GM23248 (cell line): Measurements from ENCODE around the gene MYLK. TPM values are rescaled to one million over a fixed set of nuclear protein-coding genes. Genes with fewer than 3 reads are reported as not detected.
A peak's percentile ranks its signal among the peaks of the same experiment; 100 is the strongest.

Source experiments
- DNase-seq: peaks from one replicate; pipeline ENCODE4 v3.0.0-alpha.2; 2015
- H2AFZ ChIP-seq: fragments of 200-600 bp; sonication (generic); 2 replicates; pipeline ENCODE4 v1.6.1; 2016; ENCODE audit warnings: antibody characterized with exemption
- H3F3A ChIP-seq: fragments of 200-600 bp; sonication (generic); 2 replicates; pipeline ENCODE4 v1.6.1; 2016; ENCODE audit warnings: mild to moderate bottlenecking, antibody characterized with exemption, mixed run types; ENCODE audit not compliant: insufficient read depth
- H3K27ac ChIP-seq: fragments of 200-600 bp; sonication (generic); 2 replicates; pipeline ENCODE4 v1.5.1; 2016; ENCODE audit warnings: mild to moderate bottlenecking
- H3K27me3 ChIP-seq: fragments of 200-600 bp; sonication (generic); replicated peaks from 2 replicates; pipeline ENCODE4 v1.6.1; 2016; ENCODE audit warnings: mild to moderate bottlenecking; ENCODE audit not compliant: insufficient read depth
- H3K36me3 ChIP-seq: fragments of 200-600 bp; sonication (generic); 2 replicates; pipeline ENCODE4 v1.6.1; 2016; ENCODE audit warnings: low read depth, mild to moderate bottlenecking
- H3K4me1 ChIP-seq: fragments of 200-600 bp; sonication (generic); 2 replicates; pipeline ENCODE4 v1.6.1; 2016; ENCODE audit warnings: mild to moderate bottlenecking; ENCODE audit not compliant: insufficient read depth
- H3K4me2 ChIP-seq: fragments of 200-600 bp; sonication (generic); one replicate; pipeline ENCODE4 v1.6.1; 2016; ENCODE audit warnings: mild to moderate bottlenecking; ENCODE audit not compliant: unreplicated experiment
- H3K4me3 ChIP-seq: fragments of 200-600 bp; sonication (generic); 2 replicates; pipeline ENCODE4 v1.5.1; 2016; ENCODE audit warnings: mild to moderate bottlenecking
- H3K79me2 ChIP-seq: fragments of 200-600 bp; sonication (generic); 2 replicates; pipeline ENCODE4 v1.6.1; 2016; ENCODE audit warnings: mild to moderate bottlenecking; ENCODE audit not compliant: insufficient read depth
- H3K9ac ChIP-seq: fragments of 200-600 bp; sonication (generic); 2 replicates; pipeline ENCODE4 v1.6.1; 2016; ENCODE audit warnings: mild to moderate bottlenecking
- H3K9me2 ChIP-seq: fragments of 200-600 bp; sonication (generic); 2 replicates; pipeline ENCODE4 v1.6.1; 2016; ENCODE audit warnings: mixed run types, mild to moderate bottlenecking, moderate library complexity; ENCODE audit not compliant: insufficient read depth
- H3K9me3 ChIP-seq: fragments of 200-600 bp; sonication (generic); one replicate; pipeline ENCODE4 v1.6.1; 2017; ENCODE audit warnings: low read depth
- H4K20me1 ChIP-seq: fragments of 200-600 bp; sonication (generic); 2 replicates; pipeline ENCODE4 v1.6.0; 2016; ENCODE audit not compliant: insufficient read depth
- EZH2 ChIP-seq: fragments of 200-600 bp; sonication (generic); IDR thresholded peaks from 2 replicates; pipeline ENCODE4 v1.6.1; 2018; ENCODE audit warnings: antibody characterized with exemption, mild to moderate bottlenecking; ENCODE audit not compliant: insufficient read depth, poor library complexity, severe bottlenecking
- EZH2phosphoT487 ChIP-seq: fragments of 200-600 bp; sonication (generic); IDR thresholded peaks from 2 replicates; pipeline ENCODE4 v1.6.1; 2018; ENCODE audit warnings: antibody characterized with exemption, moderate library complexity, mild to moderate bottlenecking, low read depth; ENCODE audit not compliant: insufficient read depth
- WGBS, 2 experiments: methylation state at CpG; one replicate each; pipeline ENCODE4 v1.1.6; 2015 to 2017; ENCODE audit warnings: low lambda C conversion rate in 2 of 2, low coverage in 1 of 2; ENCODE audit errors: missing lambda C conversion rate in 2 of 2; 5-methylcytosine and 5-hydroxymethylcytosine counted together
- in situ Hi-C: fragments of 300-500 bp; cut with MboI; formaldehyde crosslinking; loops from 2 replicates; pipeline ENCODE4 v1.15.0; 2020
- polyA plus RNA-seq: library from polyadenylated mRNA; unstranded; fragments of >200 nt; fragmentation: Nextera tagmentation; extraction: Ambion mirVana; gene quantifications from 2 replicates; pipeline ENCODE4 v1.2.1, GENCODE V29; 2016
- total RNA-seq: library from RNA; depleted of rRNA; stranded (reverse); fragments of >200 nt; shearing (Covaris generic); gene quantifications from 2 replicates; pipeline ENCODE4 v1.2.3, GENCODE V29; 2014

Gene MYLK
- total and polyA plus RNA-seq, 2 experiments from 2014 or later, result 110 to 174 TPM

GRCh38 chr3:123657568-123657967 lies 226.6 kb downstream of the MYLK start:
- H3K4me2 ChIP-seq, result peak overlapping the region; percentile 31
- WGBS, 2 experiments, result 60% methylated on average over 6 of the region's 6 CpGs
- no peak overlapping the region for H3K9ac ChIP-seq
- H3K4me1 ChIP-seq, result peaks cover 58% of the 10 kb centered on the region
- TF ChIP-seq EZH2, result no peak
- TF ChIP-seq EZH2phosphoT487, result no peak
- H3K9me3 ChIP-seq, result no peaks in the 10 kb centered on the region
- H2AFZ ChIP-seq, result no peak overlapping the region
- no peaks in the 10 kb centered on the region for H4K20me1 ChIP-seq
- no peak overlapping the region for H3K4me3 ChIP-seq
- in situ Hi-C loops, result no loop called here
- H3F3A ChIP-seq, result peaks cover 69% of the 10 kb centered on the region
- peaks cover 35% of the 10 kb centered on the region; the same call in 1 of the 2 replicates for H3K36me3 ChIP-seq
- no peaks in the 10 kb centered on the region for H3K79me2 ChIP-seq
- H3K9me2 ChIP-seq, result no peaks in the 10 kb centered on the region
- no peaks in the 10 kb centered on the region for H3K27me3 ChIP-seq
- H3K27ac ChIP-seq, result peak overlapping the region; percentile 41
- DNase-seq, result peak; percentile 41

GRCh38 chr3:123657111-123657510 lies 227.0 kb downstream of the MYLK start:
- Histone ChIP-seq H3K27ac (no peak overlapping the region), H3K36me3 (peaks cover 31% of the 10 kb centered on the region; the same call in 1 of the 2 replicates), H3K4me1 (peaks cover 63% of the 10 kb centered on the region), H4K20me1 (no peaks in the 10 kb centered on the region), H2AFZ (no peak overlapping the region), H3K79me2 (no peaks in the 10 kb centered on the region), H3K27me3 (no peaks in the 10 kb centered on the region), H3F3A (peaks cover 67% of the 10 kb centered on the region), H3K4me2 (no peak overlapping the region), H3K4me3 (no peak overlapping the region), H3K9me2 (no peaks in the 10 kb centered on the region), H3K9ac (no peak overlapping the region), H3K9me3 (no peaks in the 10 kb centered on the region)
- no peak for TF ChIP-seq EZH2
- no peak for TF ChIP-seq EZH2phosphoT487
- in situ Hi-C loops, result no loop called here
- no peak for DNase-seq
- 95 to 97% methylated on average over 10 of the region's 10 CpGs for WGBS, 2 experiments

DNA sequence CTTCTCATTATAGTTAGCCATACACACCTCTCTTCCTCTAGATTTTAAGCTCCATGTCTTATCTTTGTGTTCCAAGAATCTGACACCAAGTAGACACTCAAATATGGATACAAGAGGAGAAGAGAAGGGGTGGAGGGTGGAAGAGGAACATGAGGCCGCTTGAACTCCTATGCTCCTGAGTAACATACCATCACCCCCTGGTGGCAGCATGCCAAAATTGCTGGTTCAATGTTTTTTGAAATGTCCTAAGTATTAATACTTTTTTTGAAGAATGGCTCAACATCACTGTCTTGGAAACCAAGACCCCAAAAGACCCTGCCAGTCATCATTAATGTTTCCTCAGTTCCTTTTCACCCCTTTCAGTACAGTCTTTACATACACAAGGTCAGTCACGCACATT lies 227.4 kb downstream of the MYLK start:
- Histone ChIP-seq H3K27me3 (no peaks in the 10 kb centered on the region), H3K9ac (no peak overlapping the region), H3K36me3 (peaks cover 30% of the 10 kb centered on the region; the same call in 1 of the 2 replicates), H3K4me3 (no peak overlapping the region), H2AFZ (no peak overlapping the region), H3K27ac (no peak overlapping the region), H4K20me1 (no peaks in the 10 kb centered on the region), H3F3A (peaks cover 65% of the 10 kb centered on the region), H3K9me2 (no peaks in the 10 kb centered on the region), H3K79me2 (no peaks in the 10 kb centered on the region), H3K9me3 (no peaks in the 10 kb centered on the region), H3K4me2 (no peak overlapping the region), H3K4me1 (peaks cover 62% of the 10 kb centered on the region)
- TF ChIP-seq EZH2, result no peak
- no peak for TF ChIP-seq EZH2phosphoT487
- WGBS, 2 experiments, result 97 to 98% methylated on average over 2 of the region's 2 CpGs
- no peak for DNase-seq
- in situ Hi-C loops, result no loop called here

- no peaks in the 10 kb centered on the region for H3K27me3 ChIP-seq
- H3K36me3 ChIP-seq, result peaks cover 30% of the 10 kb centered on the region; the same call in 1 of the 2 replicates
- no peak overlapping the region for H3K4me2 ChIP-seq
- no peak overlapping the region for H3K27ac ChIP-seq
- no peaks in the 10 kb centered on the region for H4K20me1 ChIP-seq
- no peak overlapping the region for H2AFZ ChIP-seq
- H3K9ac ChIP-seq, result no peak overlapping the region
- WGBS, 2 experiments, result 98 to 100% methylated on average over 3 of the region's 3 CpGs
- no peak for TF ChIP-seq EZH2phosphoT487
- no peak for TF ChIP-seq EZH2
- H3K79me2 ChIP-seq, result no peaks in the 10 kb centered on the region
- no peaks in the 10 kb centered on the region for H3K9me3 ChIP-seq
- peaks cover 58% of the 10 kb centered on the region for H3K4me1 ChIP-seq
- in situ Hi-C loops, result no loop called here
- H3F3A ChIP-seq, result peaks cover 61% of the 10 kb centered on the region
- no peak overlapping the region for H3K4me3 ChIP-seq
- no peak for DNase-seq
- no peaks in the 10 kb centered on the region for H3K9me2 ChIP-seq
Observed at GRCh38 chr3:123656274-123656673, 227.9 kb downstream of the MYLK start.

DNA sequence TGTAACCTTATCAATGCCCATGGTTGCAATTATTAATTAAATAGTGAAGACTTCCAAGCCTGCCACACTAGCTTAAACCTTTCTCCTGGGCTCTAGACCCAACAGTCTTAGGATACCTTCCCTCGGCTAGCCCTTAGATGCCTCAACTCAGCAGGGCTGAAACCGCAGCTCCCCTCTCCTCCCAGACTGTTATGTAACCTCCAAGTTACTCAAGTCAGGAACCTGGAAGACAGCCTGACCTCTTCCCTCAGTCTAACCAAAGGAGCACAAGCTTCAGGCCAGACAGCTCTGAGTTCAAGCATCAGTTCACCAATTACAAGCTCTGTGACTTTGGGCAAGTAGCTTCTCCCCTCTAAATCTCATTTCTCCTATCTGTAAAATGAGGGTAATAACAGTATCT lies 228.7 kb downstream of the MYLK start:
- no peak overlapping the region for H3K27ac ChIP-seq
- no peak overlapping the region for H3K9ac ChIP-seq
- no peak overlapping the region for H3K4me2 ChIP-seq
- 95 to 97% methylated on average over 2 of the region's 2 CpGs for WGBS, 2 experiments
- H3K27me3 ChIP-seq, result no peaks in the 10 kb centered on the region
- in situ Hi-C loops, result no loop called here
- peaks cover 30% of the 10 kb centered on the region; the same call in 1 of the 2 replicates for H3K36me3 ChIP-seq
- TF ChIP-seq EZH2, result no peak
- TF ChIP-seq EZH2phosphoT487, result no peak
- no peak for DNase-seq
- H3K4me1 ChIP-seq, result peaks cover 49% of the 10 kb centered on the region
- H3K79me2 ChIP-seq, result no peaks in the 10 kb centered on the region
- no peak overlapping the region for H3K4me3 ChIP-seq
- no peak overlapping the region for H2AFZ ChIP-seq
- no peaks in the 10 kb centered on the region for H3K9me2 ChIP-seq
- peaks cover 54% of the 10 kb centered on the region for H3F3A ChIP-seq
- H4K20me1 ChIP-seq, result no peaks in the 10 kb centered on the region
- no peaks in the 10 kb centered on the region for H3K9me3 ChIP-seq
